Ovary (tissue), 1 donor: ENCODE measurements around the gene CCDC187.
"Not testable (repeated sequence)": the region's sequence is repeated elsewhere in the genome, so short reads cannot be mapped to it uniquely, and the experiment has no call there.

ENCODE experiments used
- EP300 ChIP-seq: sonication (generic); formaldehyde crosslinking; IDR thresholded peaks from one replicate; pipeline ENCODE4 v1.6.1; 2017; ENCODE audit warnings: antibody characterized with exemption
- POLR2A ChIP-seq: fragments of 450-650 bp; IDR thresholded peaks from one replicate; pipeline ENCODE4 v1.6.1; 2017; ENCODE audit warnings: antibody characterized with exemption, mild to moderate bottlenecking, moderate library complexity

DNA sequence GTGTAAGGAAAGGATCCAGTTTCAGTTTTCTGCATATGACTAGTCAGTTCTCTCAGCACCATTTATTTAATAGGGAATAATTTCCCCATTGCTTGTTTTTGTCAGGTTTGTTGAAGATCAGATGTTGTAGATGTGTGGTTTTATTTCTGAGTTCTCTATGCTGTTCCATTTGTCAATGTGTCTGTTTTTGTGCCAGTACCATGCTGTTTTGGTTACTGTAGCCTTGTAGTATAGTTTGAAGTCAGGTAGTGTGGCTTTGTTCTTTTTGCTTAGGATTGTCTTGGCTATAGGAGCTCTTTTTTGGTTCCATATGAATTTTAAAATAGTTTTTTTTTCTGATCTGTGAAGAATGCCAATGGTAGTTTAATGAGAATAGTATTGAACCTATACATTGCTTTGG, 17.1 kb upstream of the CCDC187 start:
- TF ChIP-seq EP300, POLR2A: not testable (repeated sequence)
